HUES48 (cell line): ENCODE data around the gene CERS5.
A peak's percentile ranks its signal among the peaks of the same experiment; 100 is the strongest.

ENCODE experiments used
- H3K27ac ChIP-seq: one replicate; pipeline ENCODE4 v1.7.0; 2013; ENCODE audit warnings: low read depth, low read length, inconsistent platforms
- H3K27me3 ChIP-seq: 2 replicates; pipeline ENCODE4 v1.6.1; 2013; ENCODE audit warnings: mild to moderate bottlenecking, low read length; ENCODE audit not compliant: control insufficient read depth, insufficient read depth
- H3K36me3 ChIP-seq: 2 replicates; pipeline ENCODE4 v1.6.1; 2013; ENCODE audit warnings: low read length; ENCODE audit not compliant: control insufficient read depth, insufficient read depth
- H3K4me1 ChIP-seq: 2 replicates; pipeline ENCODE4 v1.6.1; 2013; ENCODE audit warnings: mild to moderate bottlenecking, low read length; ENCODE audit not compliant: control insufficient read depth, insufficient read depth
- H3K4me3 ChIP-seq: 2 replicates; pipeline ENCODE4 v1.5.1; 2013; ENCODE audit warnings: mild to moderate bottlenecking, low read depth, low read length
- H3K9ac ChIP-seq: 2 replicates; pipeline ENCODE4 v1.6.1; 2013; ENCODE audit warnings: mild to moderate bottlenecking, low read depth, low read length, moderate library complexity
- H3K9me3 ChIP-seq: 2 replicates; pipeline ENCODE4 v1.6.1; 2013; ENCODE audit warnings: low read length; ENCODE audit not compliant: control insufficient read depth, insufficient read depth

CERS5 gene

GRCh38 chr12:50167049-50167828 is at the start of gene CERS5:
TSS of gene CERS5 (minus strand) at chr12:50167369. CDS start at chr12:50167297, 72 bp downstream.
- Histone ChIP-seq H3K4me3 (peak within 1 kb of the TSS; percentile 98), H3K27ac (peak within 1 kb of the TSS; percentile 99), H3K4me1 (peaks cover 3% of the 10 kb centered on the region), H3K27me3 (no peaks in the 10 kb centered on the region), H3K36me3 (no peaks in the 10 kb centered on the region), H3K9ac (peak within 1 kb of the TSS; percentile 87), H3K9me3 (peaks cover 8% of the 10 kb centered on the region)

GRCh38 chr12:50215033-50215432 is 47.9 kb upstream of the CERS5 start:
- Histone ChIP-seq H3K27ac (no peak overlapping the region), H3K4me1 (peaks cover 5% of the 10 kb centered on the region; the same call in 1 of the 2 replicates), H3K4me3 (no peak overlapping the region), H3K36me3 (no peaks in the 10 kb centered on the region), H3K27me3 (no peaks in the 10 kb centered on the region), H3K9me3 (no peaks in the 10 kb centered on the region), H3K9ac (no peak overlapping the region)

GRCh38 chr12:50214018-50214417 is 46.8 kb upstream of the CERS5 start:
- Histone ChIP-seq H3K27me3 (no peaks in the 10 kb centered on the region), H3K9ac (no peak overlapping the region), H3K4me1 (peaks cover 5% of the 10 kb centered on the region; the same call in 1 of the 2 replicates), H3K36me3 (no peaks in the 10 kb centered on the region), H3K4me3 (no peak overlapping the region), H3K9me3 (no peaks in the 10 kb centered on the region), H3K27ac (no peak overlapping the region)

- H3K36me3 ChIP-seq = no peaks in the 10 kb centered on the region
- no peak overlapping the region for H3K4me3 ChIP-seq
Measured at GRCh38 chr12:50213439-50213838, 46.3 kb upstream of the CERS5 start.

GRCh38 chr12:50212071-50212467 is 44.9 kb upstream of the CERS5 start:
- Histone ChIP-seq H3K9ac (no peak overlapping the region), H3K4me3 (no peak overlapping the region), H3K27ac (no peak overlapping the region), H3K4me1 (peaks cover 5% of the 10 kb centered on the region; the same call in 1 of the 2 replicates), H3K9me3 (no peaks in the 10 kb centered on the region), H3K27me3 (no peaks in the 10 kb centered on the region), H3K36me3 (no peaks in the 10 kb centered on the region)

More at GRCh38 chr12:50213439-50213838, 46.3 kb upstream of the CERS5 start:
- peaks cover 5% of the 10 kb centered on the region; the same call in 1 of the 2 replicates for H3K4me1 ChIP-seq
- H3K27ac ChIP-seq = no peak overlapping the region
- no peak overlapping the region for H3K9ac ChIP-seq
- H3K9me3 ChIP-seq = no peaks in the 10 kb centered on the region
- no peaks in the 10 kb centered on the region for H3K27me3 ChIP-seq

- Histone ChIP-seq H3K4me1 (peaks cover 5% of the 10 kb centered on the region; the same call in 1 of the 2 replicates), H3K4me3 (no peak overlapping the region), H3K9ac (no peak overlapping the region), H3K27ac (no peak overlapping the region), H3K27me3 (no peaks in the 10 kb centered on the region), H3K9me3 (no peaks in the 10 kb centered on the region), H3K36me3 (no peaks in the 10 kb centered on the region)
Measured at GRCh38 chr12:50211392-50212070, 44.4 kb upstream of the CERS5 start.

GRCh38 chr12:50207424-50207823 is 40.3 kb upstream of the CERS5 start:
- Histone ChIP-seq H3K9me3 (no peaks in the 10 kb centered on the region), H3K36me3 (peaks cover 27% of the 10 kb centered on the region), H3K9ac (no peak overlapping the region), H3K4me1 (peaks cover 8% of the 10 kb centered on the region; the same call in 1 of the 2 replicates), H3K27me3 (no peaks in the 10 kb centered on the region), H3K27ac (no peak overlapping the region), H3K4me3 (no peak overlapping the region)

GRCh38 chr12:50205648-50206047 is 38.5 kb upstream of the CERS5 start:
- no peak overlapping the region for H3K27ac ChIP-seq
- no peaks in the 10 kb centered on the region for H3K27me3 ChIP-seq
- no peak overlapping the region for H3K9ac ChIP-seq
- H3K4me1 ChIP-seq = 0 out of 2 replicates have a peak, but pooled peaks cover 9% of the 10 kb centered on the region
- H3K4me3 ChIP-seq = no peak overlapping the region
- no peaks in the 10 kb centered on the region for H3K9me3 ChIP-seq
- peaks cover 35% of the 10 kb centered on the region for H3K36me3 ChIP-seq

GRCh38 chr12:50203691-50204090 is 36.5 kb upstream of the CERS5 start:
- Histone ChIP-seq H3K27ac (no peak overlapping the region), H3K9ac (no peak overlapping the region), H3K36me3 (peaks cover 50% of the 10 kb centered on the region), H3K4me1 (0 out of 2 replicates have a peak, but pooled peaks cover 9% of the 10 kb centered on the region), H3K4me3 (no peak overlapping the region), H3K27me3 (no peaks in the 10 kb centered on the region), H3K9me3 (no peaks in the 10 kb centered on the region)

GRCh38 chr12:50201987-50202521 is 34.9 kb upstream of the CERS5 start:
- H3K9ac ChIP-seq = no peak overlapping the region
- peaks cover 66% of the 10 kb centered on the region for H3K36me3 ChIP-seq
- H3K27me3 ChIP-seq = no peaks in the 10 kb centered on the region

More at GRCh38 chr12:50201987-50202521, 34.9 kb upstream of the CERS5 start:
- Histone ChIP-seq H3K9me3 (no peaks in the 10 kb centered on the region), H3K4me3 (0 out of 2 replicates have a peak overlapping the region, but pooled peaks have one; percentile 12), H3K27ac (peak overlapping the region; percentile 54), H3K4me1 (0 out of 2 replicates have a peak, but pooled peaks cover 9% of the 10 kb centered on the region)
